Colonic mucosa (tissue), 4 donors: ENCODE data around the gene FBP1. TPM values are rescaled to one million over a fixed set of nuclear protein-coding genes. Genes with fewer than 3 reads are reported as not detected.
"Not testable (repeated sequence)": the region's sequence is repeated elsewhere in the genome, so short reads cannot be mapped to it uniquely, and the experiment has no call there.

Source experiments
- DNase-seq: peaks from one replicate; pipeline ENCODE4 v3.0.0-alpha.2; 2020
- H3K27ac ChIP-seq: fragments of 200-600 bp; one replicate; pipeline ENCODE4 v1.8.0; 2021
- H3K27me3 ChIP-seq: fragments of 200-600 bp; one replicate; pipeline ENCODE4 v1.8.0; 2021
- H3K36me3 ChIP-seq: fragments of 200-600 bp; one replicate; pipeline ENCODE4 v1.8.0; 2021
- H3K4me1 ChIP-seq: fragments of 200-600 bp; one replicate; pipeline ENCODE4 v1.8.0; 2021; ENCODE audit warnings: mild to moderate bottlenecking
- H3K4me3 ChIP-seq: fragments of 200-600 bp; one replicate; pipeline ENCODE4 v1.8.0; 2021
- H3K9ac ChIP-seq, 2 donors: one replicate each; pipeline ENCODE4 v1.7.0; 2013; ENCODE audit warnings: control low read depth in 2 of 2, low read depth in 2 of 2, low read length in 2 of 2
- H3K9me3 ChIP-seq: fragments of 200-600 bp; one replicate; pipeline ENCODE4 v1.8.0; 2021
- CTCF ChIP-seq: fragments of 200-600 bp; IDR thresholded peaks from one replicate; pipeline ENCODE4 v1.8.0; 2022; ENCODE audit warnings: antibody characterized with exemption, mild to moderate bottlenecking
- intact Hi-C: fragments of 100-400 bp; cut with DNase I; formaldehyde crosslinking; loops from one replicate; pipeline ENCODE4 v1.14.1; 2022
- total RNA-seq, 2 donors: library from RNA; stranded (reverse); fragmentation: NEBNext Ultra II Directional in 1 of 2; extraction: Animal tissue kit (Norgen Biotek cat#: 25700) in 1 of 2; gene quantifications; one replicate each; pipeline ENCODE4 v1.2.1, GENCODE V29; 2021
- donor health status: healthy.
- donor health status: DM: no; HTN: no; CAD: no.
- donor health status: DM: no; HTN: no; CAD: no.

The FBP1 gene
- total RNA-seq, 2 donors from 2014 or later: 43.8 to 51.4 TPM

DNA sequence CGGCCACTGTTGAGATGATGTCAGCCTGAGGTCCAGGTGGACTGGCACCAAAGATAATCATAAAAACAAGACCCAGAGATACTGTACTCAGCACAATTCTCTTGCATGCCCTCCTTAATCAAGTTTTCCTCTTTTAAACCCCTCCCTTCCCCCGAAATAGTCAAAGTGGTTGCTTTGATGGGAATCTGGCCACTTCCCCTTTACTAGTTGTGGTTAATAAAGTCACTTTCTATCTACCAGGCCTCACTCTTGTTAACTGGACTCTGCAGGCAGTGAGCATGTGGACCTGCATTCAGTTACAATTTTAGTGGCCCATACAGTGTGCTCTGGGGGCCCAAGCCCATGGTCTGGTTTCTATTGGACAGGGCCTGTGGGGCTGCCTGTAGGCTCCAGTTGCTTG, 63.2 kb downstream of the FBP1 start:
- TF ChIP-seq CTCF: no peak
- H3K4me1 ChIP-seq: no peaks in the 10 kb centered on the region
- H3K9me3 ChIP-seq: no peaks in the 10 kb centered on the region
- DNase-seq: no peak
- H3K36me3 ChIP-seq: no peaks in the 10 kb centered on the region
- intact Hi-C loops: no loop called here
- no peak overlapping the region for H3K4me3 ChIP-seq
- H3K9ac ChIP-seq: no peak overlapping the region
- H3K27ac ChIP-seq: no peak overlapping the region
- no peaks in the 10 kb centered on the region for H3K27me3 ChIP-seq

DNA sequence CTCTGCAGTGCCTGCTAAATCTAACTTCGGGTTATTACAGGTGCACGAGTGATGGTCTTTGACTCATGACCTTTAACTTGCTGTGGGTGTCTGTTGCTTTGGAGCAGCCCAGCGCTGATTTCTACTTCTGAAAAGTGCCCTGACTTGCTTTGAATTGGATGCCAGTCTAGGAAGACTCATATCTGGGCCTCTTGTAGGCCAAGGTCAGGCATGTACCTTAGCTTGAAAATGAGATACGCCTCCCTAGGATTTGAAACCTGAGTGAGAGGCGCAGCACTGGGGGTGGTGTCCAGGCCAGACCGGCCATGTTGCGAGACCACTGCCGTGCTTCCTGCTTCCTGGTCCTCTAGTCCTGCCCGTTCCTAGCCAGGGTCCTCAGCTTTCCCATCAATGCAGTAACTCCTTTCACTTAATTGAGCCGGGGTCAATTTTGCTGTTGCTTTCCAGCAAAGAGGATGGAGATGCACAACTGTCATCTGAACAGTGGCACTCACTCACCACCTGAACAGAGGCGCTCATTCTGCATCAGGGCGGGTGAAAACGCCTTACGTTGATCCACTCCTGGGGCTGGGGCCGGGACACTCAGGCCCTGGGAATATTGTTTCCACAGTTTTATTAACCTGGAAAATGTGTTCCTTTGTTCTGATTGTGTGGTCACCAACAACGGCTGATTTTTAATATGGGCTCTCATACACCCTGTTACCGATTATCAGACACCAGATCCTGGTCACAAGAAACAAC, 70.2 kb downstream of the FBP1 start:
- H3K36me3 ChIP-seq: no peaks in the 10 kb centered on the region
- no peak overlapping the region for H3K27ac ChIP-seq
- intact Hi-C loops: no loop called here
- no peak for DNase-seq
- no peak for TF ChIP-seq CTCF
- H3K4me1 ChIP-seq: no peaks in the 10 kb centered on the region
- no peaks in the 10 kb centered on the region for H3K9me3 ChIP-seq
- H3K4me3 ChIP-seq: no peak overlapping the region
- no peak overlapping the region for H3K9ac ChIP-seq
- no peaks in the 10 kb centered on the region for H3K27me3 ChIP-seq

DNA sequence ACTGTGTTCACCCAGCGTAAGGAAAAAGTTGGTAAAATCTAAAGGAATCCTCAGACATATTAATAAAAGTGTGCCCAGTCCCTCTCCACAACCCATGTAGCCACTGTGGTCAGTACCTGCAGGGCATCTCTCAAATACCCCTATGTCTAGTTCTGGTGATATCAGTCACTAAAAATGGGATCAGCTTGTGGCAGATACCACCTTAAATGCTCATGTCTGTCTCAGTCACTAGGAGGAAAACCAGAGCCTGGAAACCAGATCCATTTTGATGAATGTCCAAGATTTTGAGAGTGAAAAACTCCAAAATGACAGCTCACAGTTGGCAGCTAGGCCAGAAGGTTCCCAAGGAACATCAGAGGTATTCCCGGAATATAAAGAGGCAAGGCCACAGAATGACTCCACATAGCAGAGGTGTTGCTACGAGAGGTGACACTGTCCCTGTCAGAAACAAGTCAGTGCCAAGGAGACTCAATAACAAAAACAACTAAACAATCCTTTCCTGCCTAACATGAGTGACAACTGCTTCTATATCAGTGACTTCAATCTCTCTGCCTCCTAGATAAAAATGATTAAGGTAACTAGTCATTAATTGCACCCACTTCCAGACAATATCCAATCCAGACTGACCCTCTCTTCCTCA, 70.9 kb downstream of the FBP1 start:
- Histone ChIP-seq H3K36me3 (no peaks in the 10 kb centered on the region), H3K4me1 (no peaks in the 10 kb centered on the region), H3K4me3 (no peak overlapping the region), H3K9ac (no peak overlapping the region), H3K27ac (no peak overlapping the region), H3K9me3 (no peaks in the 10 kb centered on the region), H3K27me3 (no peaks in the 10 kb centered on the region)
- intact Hi-C loops: no loop called here
- TF ChIP-seq CTCF: no peak
- DNase-seq: no peak

- no peak for DNase-seq
- H3K4me1 ChIP-seq: no peaks in the 10 kb centered on the region
- no peak overlapping the region for H3K9ac ChIP-seq
- no peaks in the 10 kb centered on the region for H3K9me3 ChIP-seq
- no peaks in the 10 kb centered on the region for H3K36me3 ChIP-seq
- no peak overlapping the region for H3K4me3 ChIP-seq
- no peak for TF ChIP-seq CTCF
- intact Hi-C loops: no loop called here
- H3K27ac ChIP-seq: no peak overlapping the region
- H3K27me3 ChIP-seq: no peaks in the 10 kb centered on the region
These were observed 72.0 kb downstream of the FBP1 start for GRCh38 chr9:94567271-94567670.

- intact Hi-C loops: no loop called here
- no peak overlapping the region for H3K27ac ChIP-seq
- no peak for DNase-seq
These were observed 72.8 kb downstream of the FBP1 start for GRCh38 chr9:94566550-94566949.

GRCh38 chr9:94564279-94564678, 75.0 kb downstream of the FBP1 start:
- H3K27ac ChIP-seq, DNase-seq, intact Hi-C loops, H3K4me3 ChIP-seq, H3K27me3 ChIP-seq, H3K9me3 ChIP-seq, H3K36me3 ChIP-seq, H3K9ac ChIP-seq, H3K4me1 ChIP-seq: not testable (repeated sequence)

More at GRCh38 chr9:94566550-94566949, 72.8 kb downstream of the FBP1 start:
- Histone ChIP-seq H3K27me3 (no peaks in the 10 kb centered on the region), H3K36me3 (no peaks in the 10 kb centered on the region), H3K9ac (no peak overlapping the region), H3K4me3 (no peak overlapping the region), H3K9me3 (no peaks in the 10 kb centered on the region), H3K4me1 (no peaks in the 10 kb centered on the region)
- TF ChIP-seq CTCF: no peak
